Measurements from ENCODE around the gene NDN. TPM values are rescaled to one million over a fixed set of nuclear protein-coding genes. Genes with fewer than 3 reads are reported as not detected.

The NDN gene
- 38.0 and 55.3 TPM in 2 replicates for total RNA-seq

GRCh38 chr15:23687143-23687470, at the start of gene NDN:
Gene NDN, minus strand, starts transcription at chr15:23687305. Its CDS starts 88 bp downstream, at chr15:23687217.

GRCh38 chr15:23647421-23648370, 39.4 kb downstream of the NDN start, which contains the start of gene MAGEL2:
Gene MAGEL2, minus strand, starts transcription at chr15:23647867. Its CDS starts 125 bp downstream, at chr15:23647742.

Other genes with a start within 250 kb of the NDN start
- gene GOLGA6L2, start 240.1 kb downstream of the NDN start, total RNA-seq: not detected in 2 replicates
- gene MKRN3, start 121.6 kb downstream of the NDN start, total RNA-seq: not detected in 2 replicates
- 0.15 and 0.32 TPM in 2 replicates for gene MAGEL2, start 39.4 kb downstream of the NDN start, total RNA-seq

Measured in epithelial cell of umbilical artery (primary cell).